PC-3 (cell line): ENCODE measurements around the gene CNTNAP2.

Experiments
- EZH2 ChIP-seq: fragments of 300-600 bp; sonication (generic); IDR thresholded peaks from one replicate; pipeline ENCODE4 v1.6.1; 2017; ENCODE audit warnings: antibody characterized with exemption, mild to moderate bottlenecking, low read length; ENCODE audit not compliant: unreplicated experiment
- TF ChIP-seq, protein P1 (sequence below): fragments of 300-600 bp; sonication (generic); conservative IDR thresholded peaks from 2 replicates; pipeline ENCODE4 v1.5.1; 2017; ENCODE audit warnings: antibody characterized with exemption, low read depth, mild to moderate bottlenecking, low read length

DNA sequence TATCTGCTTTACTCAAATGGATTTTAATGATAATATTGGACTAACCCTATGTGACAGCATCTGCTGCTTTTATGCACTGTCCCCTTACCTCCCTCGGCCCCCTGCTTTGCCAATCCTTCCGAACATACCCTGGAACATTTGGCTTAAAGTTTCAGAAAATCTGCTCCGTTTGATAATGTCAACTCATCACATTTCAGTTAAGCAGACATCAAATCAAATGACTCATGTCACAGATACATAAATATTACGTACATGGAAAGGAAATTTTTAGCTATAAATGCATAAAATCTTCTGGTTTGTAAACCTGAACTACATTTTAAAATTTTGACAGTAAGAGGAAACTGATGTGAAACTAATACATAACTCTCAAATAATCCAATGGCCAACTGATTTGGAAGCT is 98.2 kb downstream of the CNTNAP2 start:
- TF ChIP-seq EZH2, result no peak
- TF ChIP-seq, protein P1, sequence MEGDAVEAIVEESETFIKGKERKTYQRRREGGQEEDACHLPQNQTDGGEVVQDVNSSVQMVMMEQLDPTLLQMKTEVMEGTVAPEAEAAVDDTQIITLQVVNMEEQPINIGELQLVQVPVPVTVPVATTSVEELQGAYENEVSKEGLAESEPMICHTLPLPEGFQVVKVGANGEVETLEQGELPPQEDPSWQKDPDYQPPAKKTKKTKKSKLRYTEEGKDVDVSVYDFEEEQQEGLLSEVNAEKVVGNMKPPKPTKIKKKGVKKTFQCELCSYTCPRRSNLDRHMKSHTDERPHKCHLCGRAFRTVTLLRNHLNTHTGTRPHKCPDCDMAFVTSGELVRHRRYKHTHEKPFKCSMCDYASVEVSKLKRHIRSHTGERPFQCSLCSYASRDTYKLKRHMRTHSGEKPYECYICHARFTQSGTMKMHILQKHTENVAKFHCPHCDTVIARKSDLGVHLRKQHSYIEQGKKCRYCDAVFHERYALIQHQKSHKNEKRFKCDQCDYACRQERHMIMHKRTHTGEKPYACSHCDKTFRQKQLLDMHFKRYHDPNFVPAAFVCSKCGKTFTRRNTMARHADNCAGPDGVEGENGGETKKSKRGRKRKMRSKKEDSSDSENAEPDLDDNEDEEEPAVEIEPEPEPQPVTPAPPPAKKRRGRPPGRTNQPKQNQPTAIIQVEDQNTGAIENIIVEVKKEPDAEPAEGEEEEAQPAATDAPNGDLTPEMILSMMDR, result no peak
